Activated T-helper 2 cell treated with anti-CD3 and anti-CD28 coated beads, Interferon-gamma antibody, Interleukin-2, Interleukin-4, amounts not matched to agents 10 μg/mL and 5 μg/mL and 100 μg/mL, durations not matched to agents 14 hours and 24 hours and 36 hours (primary cell): ENCODE measurements around the gene CDH13. TPM values are rescaled to one million over a fixed set of nuclear protein-coding genes. Genes with fewer than 3 reads are reported as not detected.

ENCODE experiments used
- DNase-seq: peaks from one replicate; pipeline ENCODE4 v3.0.0; 2021; ENCODE audit warnings: low spot score
- H3K27ac Mint-ChIP-seq: one replicate; pipeline ENCODE4 v1.8.0; 2021; ENCODE audit warnings: mixed read lengths
- H3K27me3 Mint-ChIP-seq: one replicate; pipeline ENCODE4 v1.8.0; 2021; ENCODE audit warnings: low read depth, mixed read lengths
- H3K36me3 Mint-ChIP-seq: one replicate; pipeline ENCODE4 v1.8.0; 2021; ENCODE audit warnings: low read depth, mixed read lengths
- H3K4me1 Mint-ChIP-seq: one replicate; pipeline ENCODE4 v1.8.0; 2021; ENCODE audit warnings: low read depth, mixed read lengths
- H3K4me3 Mint-ChIP-seq: one replicate; pipeline ENCODE4 v1.8.0; 2021; ENCODE audit warnings: low read depth, mild to moderate bottlenecking, moderate library complexity, mixed read lengths
- H3K9me3 Mint-ChIP-seq: one replicate; pipeline ENCODE4 v1.8.0; 2021; ENCODE audit warnings: mixed read lengths
- intact Hi-C: fragments of 100-400 bp; cut with micrococcal nuclease; formaldehyde crosslinking; loops from one replicate; pipeline ENCODE4 v1.15.1; 2023
- total RNA-seq: library from RNA; stranded (reverse); gene quantifications from 2 replicates; pipeline ENCODE4 v1.2.3, GENCODE V29; 2022

CDH13 gene
- total RNA-seq, 1 donor from 2014 or later: not detected

- peaks cover under 1% of the 10 kb centered on the region for H3K27me3 Mint-ChIP-seq
- intact Hi-C loops: no loop called here
- DNase-seq: no peak
These were observed 17.3 kb downstream of the CDH13 start for GRCh38 chr16:82643936-82644630.

GRCh38 chr16:82646504-82646903 lies 19.7 kb downstream of the CDH13 start:
- intact Hi-C loops: no loop called here
- Mint-ChIP-seq H3K4me3 (no peak overlapping the region), H3K36me3 (no peaks in the 10 kb centered on the region), H3K4me1 (peaks cover 52% of the 10 kb centered on the region), H3K9me3 (no peaks in the 10 kb centered on the region), H3K27ac (no peak overlapping the region), H3K27me3 (peaks cover 4% of the 10 kb centered on the region)
- no peak for DNase-seq

More at GRCh38 chr16:82643936-82644630, 17.3 kb downstream of the CDH13 start:
- Mint-ChIP-seq H3K4me1 (peaks cover 42% of the 10 kb centered on the region), H3K27ac (no peak overlapping the region), H3K4me3 (no peak overlapping the region), H3K36me3 (no peaks in the 10 kb centered on the region), H3K9me3 (no peaks in the 10 kb centered on the region)

- intact Hi-C loops: loop anchor here (1.0 to 10.0 kb wide), 4 partner anchors 7 to 1655 kb away; partner anchors contain the start of gene GAN
- H3K4me1 Mint-ChIP-seq: peaks cover 68% of the 10 kb centered on the region
- no peak overlapping the region for H3K4me3 Mint-ChIP-seq
- H3K27me3 Mint-ChIP-seq: peaks cover 4% of the 10 kb centered on the region
- H3K27ac Mint-ChIP-seq: no peak overlapping the region
- no peaks in the 10 kb centered on the region for H3K36me3 Mint-ChIP-seq
- H3K9me3 Mint-ChIP-seq: no peaks in the 10 kb centered on the region
- no peak for DNase-seq
These were observed 23.0 kb downstream of the CDH13 start for GRCh38 chr16:82649766-82650165.

- Mint-ChIP-seq H3K36me3 (no peaks in the 10 kb centered on the region), H3K27me3 (peaks cover 4% of the 10 kb centered on the region), H3K9me3 (no peaks in the 10 kb centered on the region), H3K27ac (no peak overlapping the region), H3K4me1 (peaks cover 73% of the 10 kb centered on the region), H3K4me3 (no peak overlapping the region)
- intact Hi-C loops: loop anchor here (1.0 to 10.0 kb wide), 4 partner anchors 9 to 1656 kb away; partner anchors contain the start of gene GAN
- no peak for DNase-seq
These were observed 24.0 kb downstream of the CDH13 start for GRCh38 chr16:82650804-82651203.

GRCh38 chr16:82651921-82652601 lies 25.3 kb downstream of the CDH13 start:
- Mint-ChIP-seq H3K27ac (peak overlapping the region; percentile 85), H3K9me3 (no peaks in the 10 kb centered on the region), H3K4me1 (peaks cover 75% of the 10 kb centered on the region), H3K27me3 (peaks cover 4% of the 10 kb centered on the region), H3K4me3 (peak overlapping the region; percentile 27), H3K36me3 (no peaks in the 10 kb centered on the region)
- intact Hi-C loops: loop anchor here (5.0 to 10.0 kb wide), 3 partner anchors 457 to 1657 kb away; partner anchors contain the start of gene GAN
- DNase-seq: no peak

- H3K9me3 Mint-ChIP-seq: no peaks in the 10 kb centered on the region
- intact Hi-C loops: loop anchor here (5.0 to 10.0 kb wide), 3 partner anchors 458 to 1658 kb away; partner anchors contain the start of gene GAN
These were observed 26.1 kb downstream of the CDH13 start for GRCh38 chr16:82652826-82653225.

GRCh38 chr16:82653550-82654511 lies 27.1 kb downstream of the CDH13 start:
- H3K27me3 Mint-ChIP-seq: peaks cover 4% of the 10 kb centered on the region
- peaks cover 82% of the 10 kb centered on the region for H3K4me1 Mint-ChIP-seq
- intact Hi-C loops: loop anchor here (2.0 to 10.0 kb wide), 5 partner anchors 47 to 1659 kb away; partner anchors contain the start of gene GAN
- peak overlapping the region; percentile 55 for H3K4me3 Mint-ChIP-seq
- peak; percentile 57 for DNase-seq
- no peaks in the 10 kb centered on the region for H3K9me3 Mint-ChIP-seq
- no peaks in the 10 kb centered on the region for H3K36me3 Mint-ChIP-seq
- H3K27ac Mint-ChIP-seq: peak overlapping the region; percentile 93

More at GRCh38 chr16:82652826-82653225, 26.1 kb downstream of the CDH13 start:
- Mint-ChIP-seq H3K27me3 (peaks cover 4% of the 10 kb centered on the region), H3K36me3 (no peaks in the 10 kb centered on the region), H3K27ac (peak overlapping the region; percentile 85), H3K4me3 (no peak overlapping the region), H3K4me1 (peaks cover 76% of the 10 kb centered on the region)
- DNase-seq: no peak

GRCh38 chr16:82655072-82655714 lies 28.4 kb downstream of the CDH13 start:
- Mint-ChIP-seq H3K9me3 (no peaks in the 10 kb centered on the region), H3K27me3 (no peaks in the 10 kb centered on the region), H3K4me1 (peaks cover 82% of the 10 kb centered on the region), H3K27ac (peak overlapping the region; percentile 79), H3K36me3 (no peaks in the 10 kb centered on the region), H3K4me3 (peak overlapping the region; percentile 19)
- intact Hi-C loops: loop anchor here (2.0 to 10.0 kb wide), 5 partner anchors 46 to 1660 kb away; no protein-coding TSS in a partner anchor
- peak; percentile 81 for DNase-seq

- H3K4me1 Mint-ChIP-seq: peaks cover 80% of the 10 kb centered on the region
- peak overlapping the region; percentile 6 for H3K4me3 Mint-ChIP-seq
- peak overlapping the region; percentile 79 for H3K27ac Mint-ChIP-seq
- H3K36me3 Mint-ChIP-seq: no peaks in the 10 kb centered on the region
- no peak for DNase-seq
- H3K27me3 Mint-ChIP-seq: no peaks in the 10 kb centered on the region
- intact Hi-C loops: loop anchor here (2.0 to 10.0 kb wide), 5 partner anchors 45 to 1661 kb away; no protein-coding TSS in a partner anchor
- H3K9me3 Mint-ChIP-seq: no peaks in the 10 kb centered on the region
These were observed 29.1 kb downstream of the CDH13 start for GRCh38 chr16:82655720-82656490.

GRCh38 chr16:82657239-82657638 lies 30.5 kb downstream of the CDH13 start:
- Mint-ChIP-seq H3K4me3 (no peak overlapping the region), H3K27me3 (peaks cover 2% of the 10 kb centered on the region), H3K27ac (no peak overlapping the region), H3K9me3 (no peaks in the 10 kb centered on the region), H3K4me1 (peaks cover 69% of the 10 kb centered on the region), H3K36me3 (no peaks in the 10 kb centered on the region)
- intact Hi-C loops: loop anchor here (5.0 to 10.0 kb wide), 3 partner anchors 145 to 1662 kb away; no protein-coding TSS in a partner anchor
- DNase-seq: no peak

GRCh38 chr16:82657786-82658185 lies 31.0 kb downstream of the CDH13 start:
- Mint-ChIP-seq H3K4me3 (no peak overlapping the region), H3K36me3 (no peaks in the 10 kb centered on the region), H3K9me3 (no peaks in the 10 kb centered on the region), H3K27ac (no peak overlapping the region), H3K27me3 (peaks cover 4% of the 10 kb centered on the region), H3K4me1 (peaks cover 64% of the 10 kb centered on the region)
- DNase-seq: no peak
- intact Hi-C loops: loop anchor here (5.0 to 10.0 kb wide), 3 partner anchors 145 to 1663 kb away; no protein-coding TSS in a partner anchor
